WTC11 (cell line): ENCODE measurements around the gene RPRD1B.

ENCODE experiments used
- AFF4 ChIP-seq: sonication (generic); formaldehyde crosslinking; IDR thresholded peaks from 2 replicates; pipeline ENCODE4 v1.8.1; 2023; ENCODE audit warnings: mild to moderate bottlenecking, missing genetic modification reagents, borderline replicate concordance
- CTCF ChIP-seq: fragments of 200-600 bp; IDR thresholded peaks from 2 replicates; pipeline ENCODE4 v1.8.0; 2022; ENCODE audit warnings: antibody characterized with exemption
- E2F1 ChIP-seq: sonication (generic); formaldehyde crosslinking; IDR thresholded peaks from 2 replicates; pipeline ENCODE4 v1.8.0; 2022; ENCODE audit warnings: mild to moderate bottlenecking, missing genetic modification reagents
- FOXJ3 ChIP-seq: sonication (generic); formaldehyde crosslinking; IDR thresholded peaks from 2 replicates; pipeline ENCODE4 v1.9.0; 2021; ENCODE audit warnings: missing genetic modification reagents, mild to moderate bottlenecking, borderline replicate concordance
- HMGXB4 ChIP-seq: sonication (generic); formaldehyde crosslinking; IDR thresholded peaks from 2 replicates; pipeline ENCODE4 v1.8.1; 2023; ENCODE audit warnings: mild to moderate bottlenecking, moderate library complexity, missing genetic modification reagents
- NR1H2 ChIP-seq: sonication (generic); formaldehyde crosslinking; IDR thresholded peaks from 2 replicates; pipeline ENCODE4 v1.9.0; 2021; ENCODE audit warnings: mild to moderate bottlenecking, moderate library complexity, missing genetic modification reagents
- NR2C2 ChIP-seq: sonication (generic); formaldehyde crosslinking; IDR thresholded peaks from 2 replicates; pipeline ENCODE4 v1.8.0; 2022; ENCODE audit warnings: mild to moderate bottlenecking, missing genetic modification reagents
- SMAD3 ChIP-seq: sonication (generic); formaldehyde crosslinking; IDR thresholded peaks from 2 replicates; pipeline ENCODE4 v1.8.0; 2022; ENCODE audit warnings: missing genetic modification reagents, mild to moderate bottlenecking, borderline replicate concordance
- SMAD4 ChIP-seq: sonication (generic); formaldehyde crosslinking; IDR thresholded peaks from 2 replicates; pipeline ENCODE4 v1.8.0; 2022; ENCODE audit warnings: mild to moderate bottlenecking, missing genetic modification reagents
- USF1 ChIP-seq: sonication (generic); formaldehyde crosslinking; IDR thresholded peaks from 2 replicates; pipeline ENCODE4 v1.8.0; 2022; ENCODE audit warnings: mild to moderate bottlenecking, missing genetic modification reagents
- USF2 ChIP-seq: sonication (generic); formaldehyde crosslinking; IDR thresholded peaks from 2 replicates; pipeline ENCODE4 v1.8.1; 2023; ENCODE audit warnings: mild to moderate bottlenecking, missing genetic modification reagents, moderate library complexity

- TF ChIP-seq USF2 (CRISPR knock-in tag) (no peak), CTCF (no peak), USF1 (CRISPR knock-in tag) (no peak), NR2C2 (CRISPR knock-in tag) (no peak), NR1H2 (no peak), SMAD3 (no peak), FOXJ3 (CRISPR knock-in tag) (no peak), AFF4 (CRISPR knock-in tag) (no peak), E2F1 (CRISPR knock-in tag) (no peak), HMGXB4 (no peak), SMAD4 (no peak)
These were observed 104.0 kb downstream of the RPRD1B start for GRCh38 chr20:38137441-38138037.
